Cortex of kidney (tissue), 1 donor: ENCODE data around the gene KDELR1.
"Not testable (repeated sequence)": the region's sequence is repeated elsewhere in the genome, so short reads cannot be mapped to it uniquely, and the experiment has no call there.

Experiments
- DNase-seq: peaks from one replicate; lab custom pipeline; 2025; lab: John Stamatoyannopoulos, UW

KDELR1 gene

DNA sequence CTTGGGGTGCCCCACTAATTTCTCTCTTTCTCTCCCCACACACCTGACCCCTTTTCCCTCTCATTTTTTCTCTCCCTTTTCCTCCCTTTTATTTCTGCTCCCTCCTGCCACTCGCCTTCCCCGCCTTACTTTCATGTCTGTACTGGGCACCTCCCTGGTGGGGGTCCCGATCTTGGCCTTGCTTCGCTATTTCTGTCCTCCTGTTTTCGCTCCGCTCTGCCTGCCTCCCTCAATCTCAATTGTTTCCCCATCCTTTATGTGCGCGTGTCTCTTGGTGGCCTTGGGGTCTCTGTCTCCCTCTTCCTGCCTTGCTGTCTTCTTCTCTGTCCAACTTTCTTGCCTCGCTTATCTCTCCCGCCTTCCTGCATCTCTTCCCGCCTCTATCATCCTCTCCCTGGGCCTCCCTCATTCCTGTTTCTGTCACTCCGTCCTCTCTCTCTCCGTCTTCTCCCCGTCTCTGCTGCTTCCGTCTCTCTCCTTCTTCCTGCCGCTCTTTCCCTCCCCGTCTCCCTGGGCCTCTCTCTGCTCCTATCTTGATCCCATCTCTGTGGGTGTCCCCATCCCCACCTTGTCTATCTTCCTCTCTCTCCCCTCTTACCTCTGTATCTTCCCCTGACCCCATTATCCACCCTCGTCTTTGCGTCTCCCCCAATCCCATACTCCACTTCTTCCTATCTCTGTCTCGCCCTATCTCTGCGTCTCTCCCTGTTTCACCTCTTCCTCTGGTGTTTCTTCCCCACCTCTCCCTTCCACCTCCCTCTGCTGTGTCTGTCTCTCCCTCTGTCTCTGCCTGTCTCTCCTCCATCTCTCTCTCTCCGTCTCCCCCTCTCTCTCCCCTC lies 6.1 kb upstream of the KDELR1 start:
- no peak for DNase-seq

DNA sequence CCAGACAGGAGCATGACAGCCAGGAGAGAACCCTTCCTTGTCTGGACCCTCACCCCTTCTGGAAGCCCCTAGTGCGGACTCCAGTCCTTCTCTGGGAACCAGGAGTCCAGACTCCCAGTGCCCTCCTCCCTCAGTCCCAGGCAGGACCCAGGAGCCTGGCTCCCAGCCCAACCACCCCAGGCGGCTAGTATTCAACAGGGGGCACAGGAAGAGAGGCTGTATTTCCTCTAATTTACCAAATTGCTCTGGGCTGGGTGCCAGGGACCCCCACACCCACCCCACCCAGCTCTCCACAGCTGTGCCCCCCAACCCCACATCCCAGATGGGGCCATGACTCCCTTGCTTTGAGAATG lies 5.4 kb upstream of the KDELR1 start:
- DNase-seq = no peak

DNA sequence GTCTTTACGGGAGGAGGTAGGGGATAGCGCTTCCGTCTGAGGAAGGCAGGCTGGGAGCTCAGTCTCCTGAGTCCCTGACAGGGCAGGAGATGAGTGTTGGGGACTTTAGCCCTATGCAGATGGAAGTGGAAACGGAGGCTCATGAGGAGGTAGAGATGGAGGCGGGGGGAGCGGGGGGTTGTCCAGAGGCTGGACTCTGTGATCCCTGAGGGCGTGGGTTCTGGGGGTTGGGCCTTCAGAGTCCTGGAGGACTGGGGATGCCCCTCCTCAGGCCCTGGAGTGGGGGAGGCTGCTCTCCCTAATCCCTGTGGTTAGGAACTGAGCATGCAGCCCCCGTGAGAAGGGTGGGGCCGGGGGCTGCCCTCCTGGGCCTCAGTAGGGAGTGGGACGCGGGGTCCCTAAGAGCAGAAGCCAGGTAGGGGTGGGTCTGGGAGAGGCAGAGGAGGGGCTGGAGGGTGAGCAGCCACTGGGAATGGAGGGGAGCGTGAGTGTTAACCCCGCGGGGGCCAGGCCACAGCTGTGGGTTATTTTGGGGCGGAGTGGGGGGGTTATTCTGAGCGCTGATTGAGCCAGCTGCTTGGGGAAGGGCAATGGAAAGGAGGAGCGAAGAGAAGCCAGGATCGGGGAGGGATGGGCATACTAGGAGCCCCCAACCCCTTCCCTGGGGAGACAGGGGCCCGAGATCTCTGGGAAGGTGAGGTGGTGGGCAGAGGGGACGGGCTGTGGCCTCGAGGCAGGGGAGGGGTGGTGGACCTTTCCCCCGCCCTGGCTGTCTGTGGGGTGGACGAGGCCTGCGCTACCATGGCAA lies 4.9 kb upstream of the KDELR1 start:
- no peak for DNase-seq

DNA sequence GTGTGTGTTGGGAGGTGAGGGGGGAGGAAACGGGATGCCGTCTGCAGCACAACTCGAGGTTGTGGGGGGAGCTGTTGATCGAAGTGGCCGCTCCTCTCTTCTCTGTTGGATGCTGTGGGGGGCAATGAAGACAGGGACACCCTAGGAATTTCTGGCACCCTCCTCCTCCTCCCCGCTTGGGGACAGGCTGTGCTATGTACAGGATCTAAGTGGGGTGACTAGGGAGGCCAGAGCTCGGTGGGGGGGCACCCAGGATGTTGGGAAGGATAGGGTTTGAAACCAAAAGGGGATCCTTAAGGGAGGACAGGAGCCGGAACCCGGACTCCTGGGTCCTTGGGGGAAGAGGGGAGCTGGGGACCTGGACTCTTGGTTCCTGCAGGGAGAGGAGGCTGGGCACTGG lies 4.1 kb upstream of the KDELR1 start:
- DNase-seq = no peak

DNA sequence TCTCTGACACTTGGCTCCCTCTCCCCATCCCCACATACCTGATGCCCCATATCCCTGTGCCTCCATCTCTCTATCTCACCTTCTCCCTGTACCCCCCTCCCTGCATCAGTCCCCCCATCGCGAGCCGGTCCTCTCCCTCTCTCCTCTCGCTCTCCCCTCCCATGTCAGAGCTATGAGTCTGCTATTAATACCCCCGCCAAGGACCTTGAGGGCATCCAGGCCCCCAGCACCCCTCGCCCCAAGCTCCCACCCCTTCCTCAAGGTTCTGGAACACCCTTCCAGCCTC lies 3.8 kb upstream of the KDELR1 start:
- DNase-seq = no peak

DNA sequence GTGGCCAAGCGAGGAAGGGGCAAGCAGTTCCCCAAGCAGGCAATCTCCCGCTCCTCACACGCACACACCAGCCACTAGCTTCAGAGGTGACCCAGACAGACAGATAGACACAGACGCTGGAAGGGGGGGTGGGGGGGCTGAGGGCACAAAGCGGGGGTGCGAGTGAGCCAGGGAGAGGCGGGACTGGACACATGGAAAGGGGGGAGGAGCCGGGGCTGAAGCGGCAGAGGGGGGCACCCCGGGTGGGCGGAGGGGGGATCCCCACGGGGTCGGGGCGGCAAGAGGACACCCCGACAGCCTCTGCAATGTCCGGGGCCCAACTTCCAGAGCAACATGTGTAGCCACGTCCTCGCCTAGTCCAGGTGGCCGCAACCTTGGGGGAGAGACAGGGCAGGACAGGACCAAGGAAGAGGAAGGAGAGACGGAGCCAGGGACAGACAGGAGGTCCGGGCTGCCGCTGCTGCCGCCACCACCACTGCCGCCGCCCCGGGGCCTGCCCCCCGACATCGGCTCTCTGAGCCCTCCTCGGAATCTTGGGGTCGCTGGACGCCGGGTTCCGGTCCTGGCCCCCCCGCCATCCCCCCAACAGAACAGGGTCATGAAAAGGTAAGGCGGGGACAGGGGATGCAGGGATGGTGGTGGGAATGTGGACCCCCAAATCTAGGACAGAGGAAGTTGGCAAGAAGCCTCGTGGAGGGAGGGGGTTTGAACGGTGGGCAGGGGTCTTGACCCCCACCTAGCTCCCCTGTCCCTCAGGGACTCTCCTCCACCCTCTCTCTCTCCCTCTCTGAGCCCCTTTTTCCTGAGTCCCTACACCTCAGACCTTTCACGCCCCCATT lies 3.2 kb upstream of the KDELR1 start:
- DNase-seq = no peak

DNA sequence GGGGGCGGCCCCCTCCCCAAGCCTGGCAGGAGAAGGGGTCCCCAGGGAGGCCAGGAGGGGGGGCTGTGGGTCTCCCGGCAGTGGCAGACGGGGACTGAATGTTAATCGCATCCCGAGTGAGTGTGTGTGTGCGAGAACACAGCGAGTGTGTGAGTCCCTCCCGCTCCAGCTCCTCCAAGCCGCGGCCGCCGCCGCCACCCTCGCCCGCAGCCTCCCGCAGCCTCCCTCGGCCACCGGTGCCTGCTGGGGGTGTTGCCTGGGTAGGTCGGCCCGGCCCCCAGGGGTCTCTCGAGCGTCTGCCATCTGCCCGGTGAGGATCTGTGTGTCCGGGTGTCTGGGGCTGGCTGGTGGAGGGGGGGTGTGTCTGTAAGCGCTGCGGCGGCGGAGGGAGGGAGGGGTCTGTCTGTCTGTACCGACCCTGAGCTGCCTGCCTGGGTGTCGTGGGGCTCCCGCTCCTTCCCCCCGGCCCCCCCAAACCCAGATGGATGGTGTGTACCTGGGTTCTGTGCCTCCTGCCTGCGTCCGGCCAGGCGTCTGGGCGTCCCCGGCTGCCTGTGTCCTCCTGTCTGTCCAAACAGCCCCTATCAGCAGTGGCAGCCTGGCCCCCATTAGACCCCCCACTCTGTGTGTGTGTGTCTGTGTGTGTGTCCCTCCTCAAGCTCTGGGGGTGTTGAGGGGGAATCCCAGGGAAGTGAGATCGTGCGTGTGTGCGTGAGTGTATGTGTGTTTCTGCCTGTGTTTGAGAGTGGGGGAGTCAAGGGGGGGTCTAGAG lies 2.4 kb upstream of the KDELR1 start, which contains the start of gene GRIN2D:
Gene GRIN2D, plus strand, starts transcription at position 110 of the 772 bp plus-strand sequence. CDS start 4,725 bp downstream, outside the sequence.
- DNase-seq = no peak

DNA sequence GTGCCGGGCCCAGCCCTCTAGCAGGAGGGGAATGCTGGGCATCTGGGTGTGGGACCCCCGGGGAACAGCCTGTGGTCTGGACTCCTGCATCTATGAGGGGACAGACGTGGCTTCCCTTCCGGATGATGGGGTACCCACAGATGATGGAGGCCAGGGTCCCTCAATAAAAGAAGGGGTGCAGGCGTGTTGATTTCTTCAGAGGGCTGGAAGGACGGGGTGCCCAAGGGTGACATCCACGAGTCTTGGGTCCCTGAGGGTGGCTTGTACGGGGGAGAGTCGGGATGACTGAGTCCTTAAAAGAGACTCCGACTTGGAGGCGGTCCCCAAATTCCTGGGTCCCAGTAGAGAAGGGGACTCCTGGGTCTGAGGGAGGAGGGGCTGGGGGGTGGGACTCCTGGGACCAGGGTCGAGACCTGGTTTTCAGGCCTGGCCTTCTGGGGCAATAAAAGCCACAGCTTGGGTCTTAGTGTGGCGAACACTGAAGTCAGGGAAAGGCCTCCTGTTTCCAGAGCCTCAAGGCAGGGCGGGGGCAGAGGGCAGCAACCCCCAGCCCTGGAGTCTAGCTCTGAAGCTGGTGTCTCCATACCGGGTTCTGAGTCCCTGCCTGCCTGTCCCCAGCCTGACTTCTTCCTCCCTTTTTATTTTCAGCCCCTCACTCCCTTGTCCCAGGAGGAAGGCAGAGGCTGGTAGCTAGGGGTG lies 1.7 kb upstream of the KDELR1 start:
- DNase-seq = no peak

DNA sequence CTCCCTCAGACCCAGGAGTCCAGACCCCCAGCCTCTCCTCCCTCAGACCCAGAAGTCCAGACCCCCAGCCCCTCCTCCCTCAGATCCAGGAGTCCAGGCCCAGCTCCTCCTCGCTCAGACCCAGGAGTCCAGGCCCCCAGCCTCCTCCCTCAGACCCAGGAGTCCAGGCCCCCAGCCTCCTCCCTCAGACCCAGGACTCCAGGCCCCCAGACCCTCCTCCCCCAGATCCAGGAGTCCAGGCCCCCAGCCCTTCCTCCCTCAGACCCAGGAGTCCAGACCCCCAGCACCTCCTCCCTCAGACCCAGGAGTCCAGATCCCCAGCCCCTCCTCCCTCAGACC lies 624 bp upstream of the KDELR1 start:
- not testable (repeated sequence) for DNase-seq

DNA sequence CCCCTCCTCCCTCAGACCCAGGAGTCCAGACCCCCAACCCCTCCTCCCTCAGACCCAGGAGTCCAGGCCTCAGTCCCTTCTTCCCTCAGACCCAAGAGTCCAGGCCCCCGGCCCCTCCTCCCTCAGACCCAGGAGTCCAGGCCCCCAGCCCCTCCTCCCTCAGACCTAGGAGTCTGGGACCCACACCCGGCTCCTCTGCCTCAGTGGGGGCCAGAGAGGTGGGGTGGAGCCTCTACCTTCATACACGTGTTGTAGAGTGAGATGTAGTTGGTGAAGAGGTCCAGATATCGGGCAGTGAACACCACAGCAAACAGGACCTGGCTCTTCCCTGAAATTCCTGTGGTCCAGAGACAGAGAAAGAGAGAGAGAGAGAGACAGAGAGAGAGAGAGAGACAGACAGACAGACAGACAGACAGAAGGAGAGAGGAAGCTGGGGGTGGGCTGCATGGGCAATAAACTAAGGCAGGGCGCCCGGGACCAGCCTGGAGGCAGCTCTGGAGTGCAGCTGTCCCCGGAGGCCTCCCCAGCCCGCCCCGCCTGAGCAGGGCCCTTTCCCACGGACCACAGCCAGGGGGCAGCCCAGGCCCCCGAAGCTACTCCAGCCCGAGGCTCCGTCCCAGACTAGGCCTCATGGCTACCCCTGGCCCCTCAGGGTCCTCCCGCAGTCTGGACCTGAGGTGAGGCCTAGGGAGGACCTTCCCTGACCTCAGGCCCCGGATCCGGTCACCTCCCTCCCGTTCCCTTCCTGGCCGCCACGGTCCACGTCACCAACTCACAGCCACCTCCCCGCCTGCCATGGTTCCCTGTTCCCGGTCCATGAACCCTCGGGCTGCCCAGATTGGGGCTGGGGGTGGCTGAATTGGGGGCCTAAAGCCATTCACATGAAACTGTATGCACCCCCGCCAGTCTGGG lies 907 bp downstream of the KDELR1 start:
- no peak for DNase-seq

DNA sequence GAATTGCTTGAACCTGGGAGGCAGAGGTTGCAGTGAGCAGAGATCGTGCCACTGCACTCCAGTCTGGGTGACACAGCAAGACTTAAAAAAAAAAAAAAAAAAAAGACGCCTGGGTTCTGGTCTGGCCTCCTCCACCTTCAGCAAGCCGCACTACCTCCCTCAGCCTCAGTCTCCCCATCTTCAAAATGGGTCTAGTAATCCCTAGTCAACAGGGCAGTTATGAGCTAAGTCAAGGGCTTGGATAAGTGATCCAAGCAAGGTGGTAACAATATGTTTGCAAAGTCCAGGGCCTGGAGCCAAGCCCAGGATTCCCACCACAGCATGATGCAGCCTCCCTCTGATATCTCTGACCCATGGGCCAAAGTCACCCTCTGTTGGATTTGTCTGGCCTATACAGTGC lies 4.4 kb downstream of the KDELR1 start:
- no peak for DNase-seq

DNA sequence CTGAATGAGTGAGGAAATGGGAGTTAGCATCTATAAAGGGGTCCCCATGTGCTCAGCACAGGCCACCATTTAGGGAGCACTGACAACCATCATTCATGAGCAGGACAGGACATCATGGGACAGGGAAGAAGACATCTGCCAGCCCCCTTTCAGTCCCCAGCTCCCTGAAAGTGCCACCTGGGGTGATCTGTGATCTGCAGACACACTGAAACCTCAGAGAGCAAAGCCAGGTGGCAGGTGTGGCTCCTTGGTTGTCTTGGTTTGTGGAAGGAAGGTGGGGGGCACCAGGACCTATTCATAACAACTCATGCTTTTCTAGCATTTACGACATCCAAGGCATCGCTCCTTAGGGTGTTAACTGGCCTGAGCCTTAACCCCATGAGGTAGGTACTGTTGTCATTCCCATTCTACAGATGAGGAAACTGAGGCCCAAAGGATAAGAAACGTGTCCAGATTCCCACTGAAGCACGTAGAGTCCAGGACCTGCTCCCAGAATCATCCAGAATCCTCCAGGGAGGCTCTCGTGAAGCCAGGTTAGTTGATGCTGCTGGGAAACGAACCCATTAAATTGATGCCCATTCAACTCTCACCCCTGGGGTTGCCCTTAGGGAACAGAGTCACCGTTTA lies 5.8 kb downstream of the KDELR1 start:
- DNase-seq = no peak

DNA sequence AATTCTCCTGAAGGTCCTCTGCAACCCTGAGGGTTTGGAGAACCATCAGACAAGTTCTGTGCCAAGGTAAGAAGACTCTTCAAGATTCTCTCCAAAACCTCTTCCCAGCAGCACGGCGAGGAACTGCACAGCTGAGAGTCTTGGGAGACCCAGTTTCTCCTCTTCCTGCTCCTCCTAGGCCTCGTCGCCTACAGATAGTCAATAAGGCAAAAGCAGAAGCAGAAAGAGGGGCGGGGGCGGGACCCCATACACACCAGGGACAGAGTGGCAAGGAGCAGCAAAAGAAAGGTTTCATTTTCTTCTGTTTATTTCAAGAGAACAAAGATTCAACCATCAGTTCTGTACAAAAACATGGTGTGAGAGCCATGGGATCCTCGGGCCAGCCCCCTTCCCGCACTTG lies 9.1 kb downstream of the KDELR1 start:
- no peak for DNase-seq

DNA sequence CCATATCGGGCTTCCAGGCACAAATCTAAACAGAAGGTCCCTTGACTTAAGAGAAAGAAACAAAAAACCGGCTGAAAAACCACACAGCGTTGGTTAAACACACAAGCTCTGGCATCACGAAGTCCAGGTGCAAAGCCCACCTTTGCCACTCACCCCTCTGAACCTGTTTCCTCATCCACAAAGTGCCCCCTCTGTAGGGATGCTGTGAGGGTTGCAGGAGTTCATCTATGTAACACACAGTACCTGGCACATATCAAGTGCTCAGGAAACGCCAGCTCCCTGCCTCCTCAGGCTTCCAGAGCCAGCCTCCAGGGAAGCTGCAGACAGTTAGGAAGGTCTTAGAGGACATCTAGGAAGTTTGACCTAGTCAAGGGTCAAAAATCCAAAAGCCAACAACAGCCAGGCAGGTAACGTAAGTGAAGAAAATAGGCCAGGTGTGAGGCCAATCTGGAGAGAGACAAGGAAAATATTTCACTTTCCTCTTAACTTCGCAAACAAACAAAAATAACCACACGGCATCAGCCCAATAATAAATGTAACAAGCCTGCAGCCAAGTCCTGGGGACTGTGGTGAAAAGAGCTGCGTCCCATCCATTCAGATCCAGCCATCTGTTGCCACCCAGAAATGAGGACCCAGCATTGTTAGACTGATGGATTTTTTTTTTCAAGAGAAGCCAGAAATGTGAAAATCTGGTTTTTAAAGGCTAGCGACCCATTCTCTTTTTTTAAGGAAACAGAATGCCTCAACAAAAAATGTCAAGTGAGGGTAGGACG lies 10.0 kb downstream of the KDELR1 start:
- no peak for DNase-seq

DNA sequence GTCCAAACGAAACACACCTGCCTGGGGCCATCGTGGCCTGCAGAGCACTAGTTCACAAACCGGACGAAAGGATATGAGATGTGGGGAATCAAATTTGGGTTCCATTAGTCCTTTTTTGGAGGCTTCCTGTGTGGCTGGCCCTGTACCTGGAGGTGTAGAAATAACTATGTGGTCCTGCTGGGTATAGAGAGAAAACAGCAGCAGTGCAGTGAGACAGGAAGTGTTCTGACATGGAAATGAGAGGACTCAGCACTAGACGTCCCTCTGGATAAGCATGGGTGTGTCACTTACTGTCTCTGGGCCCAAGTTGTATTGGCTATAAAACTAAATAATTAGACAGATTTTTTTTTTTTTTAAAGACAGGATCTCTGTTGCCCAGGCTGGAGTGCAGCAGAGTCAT lies 12.3 kb downstream of the KDELR1 start:
- no peak for DNase-seq

DNA sequence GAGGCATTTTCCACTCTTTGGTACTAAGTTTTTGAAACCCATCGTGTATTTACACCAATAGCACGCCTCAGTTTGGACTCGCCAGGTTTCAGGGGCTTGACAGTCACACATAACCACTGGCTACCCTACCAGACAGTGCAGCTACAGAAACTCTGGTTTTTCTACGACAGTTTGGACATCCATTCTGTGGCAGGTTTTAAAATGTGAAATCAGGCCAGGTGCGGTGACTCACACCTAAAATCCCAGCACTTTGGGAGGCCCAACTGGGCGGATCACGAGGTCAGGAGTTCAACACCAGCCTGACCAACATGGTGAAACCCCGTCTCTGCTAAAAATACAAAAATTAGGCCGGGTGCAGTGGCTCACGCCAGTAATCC lies 13.2 kb downstream of the KDELR1 start:
- DNase-seq = no peak

DNA sequence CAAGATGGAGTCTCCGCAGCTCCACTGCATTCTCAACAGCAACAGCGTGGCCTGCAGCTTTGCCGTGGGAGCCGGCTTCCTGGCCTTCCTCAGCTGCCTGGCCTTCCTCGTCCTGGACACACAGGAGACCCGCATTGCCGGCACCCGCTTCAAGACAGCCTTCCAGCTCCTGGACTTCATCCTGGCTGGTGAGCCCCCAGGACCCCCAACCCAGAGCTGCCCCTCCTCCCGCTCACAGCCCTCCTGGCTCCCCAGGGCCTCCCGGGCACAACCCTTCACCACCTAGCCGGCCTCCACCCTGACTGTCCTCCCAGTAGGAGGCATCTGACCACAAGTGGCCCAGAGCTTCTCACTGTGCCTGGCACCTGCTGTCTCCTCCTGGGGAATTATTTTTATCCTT lies 17.8 kb downstream of the KDELR1 start:
- no peak for DNase-seq

DNA sequence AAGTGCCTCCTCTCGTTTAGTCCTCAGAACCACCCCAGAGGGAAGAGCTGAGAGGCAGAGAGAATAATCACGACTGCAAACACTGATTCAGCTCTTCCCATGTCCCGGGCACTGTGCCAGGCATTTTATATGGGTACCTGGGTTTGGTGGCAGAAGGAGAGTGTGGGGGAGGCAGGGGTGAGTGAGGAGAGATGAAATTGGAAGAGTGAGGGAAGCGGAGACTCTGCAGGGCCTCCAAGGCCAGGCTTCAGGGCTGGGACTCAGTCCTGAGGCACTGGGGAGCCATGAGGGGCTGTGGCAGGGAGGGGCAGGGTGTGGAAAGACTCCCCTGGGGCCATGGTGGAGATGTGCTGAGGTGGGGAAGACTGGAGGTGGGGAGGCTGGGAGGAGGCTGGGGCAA lies 18.4 kb downstream of the KDELR1 start:
- DNase-seq = no peak

DNA sequence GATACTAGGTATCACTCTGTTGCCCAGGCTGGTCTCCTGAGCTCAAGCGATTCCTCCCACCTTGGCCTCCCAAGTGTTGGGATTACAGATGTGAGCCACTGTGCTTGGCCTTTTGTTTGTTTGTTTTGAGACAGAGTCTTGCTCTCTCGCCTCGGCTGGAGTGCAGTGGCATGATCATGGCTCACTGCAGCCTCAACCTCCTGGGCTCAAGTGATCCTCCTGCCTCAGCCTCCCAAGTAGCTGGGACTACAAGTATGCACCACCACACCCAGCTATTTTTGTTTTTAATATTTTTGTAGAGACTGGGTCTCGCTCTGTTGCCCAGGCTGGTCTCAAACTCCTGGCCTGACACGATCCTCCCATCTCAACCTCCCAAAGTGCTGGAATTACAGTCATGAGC lies 19.6 kb downstream of the KDELR1 start:
- DNase-seq = not testable (repeated sequence)
